Gastroesophageal sphincter (tissue), 4 donors: Measurements from ENCODE around the gene ANKS1B. TPM values are rescaled to one million over a fixed set of nuclear protein-coding genes. Genes with fewer than 3 reads are reported as not detected.
"Not testable (repeated sequence)": the region's sequence is repeated elsewhere in the genome, so short reads cannot be mapped to it uniquely, and the experiment has no call there.

Experiments used
- ATAC-seq: fragments of 150-250 bp; one replicate; pipeline ENCODE4 v1.9.1; 2016; ENCODE audit warnings: mild to moderate bottlenecking, moderate library complexity
- H3K27ac ChIP-seq, 4 donors: fragments of 200-600 bp; sonication (generic) in 3 of 4; 1 replicate in 3 of 4; 2 replicates in 1 of 4; pipeline ENCODE4 v1.5.1; 2016 to 2019
- H3K27me3 ChIP-seq: fragments of 200-600 bp; sonication (generic); one replicate; pipeline ENCODE4 v1.5.1; 2019
- H3K36me3 ChIP-seq, 2 donors: fragments of 200-600 bp; sonication (generic); one replicate each; pipeline ENCODE4 v1.5.1; 2019; ENCODE audit warnings: control low read depth in 1 of 2
- H3K4me1 ChIP-seq, 3 donors: fragments of 200-600 bp; sonication (generic); 1 replicate in 2 of 3; 2 replicates in 1 of 3; pipeline ENCODE4 v1.5.1; 2016 to 2019; ENCODE audit warnings: control low read depth in 2 of 3
- H3K4me3 ChIP-seq, 2 donors: fragments of 200-600 bp; sonication (generic); one replicate each; pipeline ENCODE4 v1.5.1; 2019; ENCODE audit warnings: mild to moderate bottlenecking in 1 of 2, moderate library complexity in 1 of 2
- H3K9me3 ChIP-seq, 3 donors: fragments of 200-600 bp; sonication (generic); one replicate each; pipeline ENCODE4 v1.5.1; 2017 to 2019; ENCODE audit warnings: control low read depth in 2 of 3
- CTCF ChIP-seq, 4 experiments: fragments of 200-600 bp in 2 of 4; fragments of 450-650 bp in 2 of 4; sonication (generic) in 1 of 4; IDR thresholded peaks; one replicate each; pipeline ENCODE4 v1.5.1; 2017 to 2019; ENCODE audit warnings: antibody characterized with exemption in 4 of 4, mild to moderate bottlenecking in 2 of 4, moderate library complexity in 2 of 4
- EP300 ChIP-seq: sonication (generic); formaldehyde crosslinking; IDR thresholded peaks from one replicate; pipeline ENCODE4 v1.6.1; 2017; ENCODE audit warnings: antibody characterized with exemption, mild to moderate bottlenecking
- POLR2A ChIP-seq, 2 donors: fragments of 450-650 bp; IDR thresholded peaks; one replicate each; pipeline ENCODE4 v1.6.1; 2017; ENCODE audit warnings: antibody characterized with exemption in 2 of 2, mild to moderate bottlenecking in 2 of 2, moderate library complexity in 1 of 2
- POLR2AphosphoS5 ChIP-seq: sonication (generic); formaldehyde crosslinking; IDR thresholded peaks from one replicate; pipeline ENCODE4 v1.6.1; 2017; ENCODE audit warnings: antibody characterized with exemption
- WGBS, 2 donors: methylation state at CpG; one replicate each; pipeline ENCODE4 v1.1.5; 2018; ENCODE audit warnings: low coverage in 1 of 2; 5-methylcytosine and 5-hydroxymethylcytosine counted together
- total RNA-seq, 4 donors: library from RNA; depleted of rRNA; stranded (reverse); fragments of >200 nt; gene quantifications; one replicate each; pipeline ENCODE4 v1.1.0, GENCODE V29; 2016

The ANKS1B gene
- total RNA-seq, 4 donors from 2014 or later = 9.9 to 31.1 (median 21.4) TPM

DNA sequence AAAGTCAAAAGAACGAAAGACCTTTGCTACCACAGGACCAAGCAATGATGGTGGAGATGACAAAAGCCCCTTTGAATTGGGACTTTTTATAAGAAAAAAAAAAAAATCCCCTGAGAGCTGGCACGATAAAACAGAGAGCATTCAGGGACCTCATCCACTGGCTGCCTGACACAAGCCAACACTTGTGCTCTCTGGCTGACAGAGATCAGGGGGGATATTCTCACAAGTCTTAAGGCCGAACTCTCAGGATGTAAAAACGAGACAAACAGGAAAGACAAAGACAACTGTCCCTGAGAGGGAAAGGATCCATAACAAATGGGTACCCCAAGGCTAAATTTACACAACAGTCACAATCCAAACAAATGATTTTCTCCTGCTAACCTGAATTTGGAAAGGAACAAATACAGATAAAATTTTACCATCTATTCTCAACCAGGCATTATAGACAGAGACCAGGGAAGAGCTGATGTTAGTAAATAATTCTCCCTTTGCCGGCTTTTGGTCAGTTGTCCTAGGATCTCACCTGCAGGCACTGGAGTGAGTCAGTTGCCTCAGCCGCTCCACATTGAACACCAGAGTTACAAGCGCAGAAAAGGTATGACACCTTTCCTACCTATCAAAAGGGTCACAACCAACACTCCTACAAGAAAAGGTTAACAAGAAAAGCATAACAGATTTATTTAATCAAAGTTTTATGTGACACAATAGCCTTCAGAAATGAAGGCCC lies 375.1 kb downstream of the ANKS1B start:
- no peak for TF ChIP-seq CTCF (IDR thresholded peaks at IDR 0.05)
- no peak for TF ChIP-seq EP300
- no peak for TF ChIP-seq POLR2AphosphoS5
- TF ChIP-seq POLR2A (IDR thresholded peaks at IDR 0.05) = no peak
- H3K4me1 ChIP-seq = no peaks in the 10 kb centered on the region
- no peaks in the 10 kb centered on the region for H3K9me3 ChIP-seq
- whole genome bisulfite sequencing, 2 donors = 70 to 72% methylated on average over 6 to 7 of the region's 7 CpGs
- H3K27me3 ChIP-seq = no peaks in the 10 kb centered on the region
- H3K4me3 ChIP-seq = no peak overlapping the region
- ATAC-seq = no peak
- H3K36me3 ChIP-seq = no peaks in the 10 kb centered on the region
- H3K27ac ChIP-seq = no peak overlapping the region

DNA sequence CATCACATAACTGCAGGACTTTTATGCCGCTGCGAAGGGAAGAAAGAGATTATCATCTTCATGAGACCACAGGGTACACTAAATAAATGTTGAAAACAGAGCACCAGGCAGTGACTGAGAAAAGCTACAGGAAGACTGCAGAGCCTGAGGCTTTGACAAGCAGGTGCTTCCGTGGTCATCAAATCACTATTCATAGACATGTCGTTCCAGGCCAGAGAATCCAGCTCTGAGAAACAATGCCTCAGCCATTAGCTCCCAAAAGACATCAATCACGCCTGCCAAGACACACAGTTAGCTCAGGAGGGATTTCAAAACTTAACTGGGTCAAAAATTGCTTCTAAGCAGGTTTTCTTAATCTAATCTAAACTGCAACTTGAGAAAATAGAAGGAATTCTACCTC lies 384.3 kb downstream of the ANKS1B start:
- Histone ChIP-seq H3K4me1 (no peaks in the 10 kb centered on the region), H3K4me3 (no peak overlapping the region), H3K27me3 (no peaks in the 10 kb centered on the region), H3K9me3 (no peaks in the 10 kb centered on the region), H3K36me3 (no peaks in the 10 kb centered on the region), H3K27ac (no peak overlapping the region)
- ATAC-seq = no peak
- WGBS, 2 donors = 29 to 67% methylated on average over 3 to 5 of the region's 5 CpGs
- TF ChIP-seq POLR2AphosphoS5 (no peak), EP300 (no peak), POLR2A (IDR thresholded peaks at IDR 0.05) (no peak), CTCF (IDR thresholded peaks at IDR 0.05) (no peak)

GRCh38 chr12:99598785-99599184 lies 386.0 kb downstream of the ANKS1B start:
- H3K9me3 ChIP-seq = no peaks in the 10 kb centered on the region
- TF ChIP-seq POLR2A (IDR thresholded peaks at IDR 0.05) = no peak
- H3K27ac ChIP-seq = no peak overlapping the region
- ATAC-seq = no peak
- no peaks in the 10 kb centered on the region for H3K27me3 ChIP-seq
- H3K4me1 ChIP-seq = no peaks in the 10 kb centered on the region
- H3K36me3 ChIP-seq = no peaks in the 10 kb centered on the region
- WGBS, 2 donors = 79 to 94% methylated on average over 2 of the region's 2 CpGs
- no peak overlapping the region for H3K4me3 ChIP-seq

GRCh38 chr12:99596762-99597161 lies 388.0 kb downstream of the ANKS1B start:
- Histone ChIP-seq H3K27me3 (no peaks in the 10 kb centered on the region), H3K9me3 (no peaks in the 10 kb centered on the region), H3K36me3 (no peaks in the 10 kb centered on the region), H3K27ac (no peak overlapping the region), H3K4me3 (no peak overlapping the region), H3K4me1 (no peaks in the 10 kb centered on the region)
- TF ChIP-seq POLR2A (IDR thresholded peaks at IDR 0.05) = no peak
- TF ChIP-seq CTCF (IDR thresholded peaks at IDR 0.05) = no peak
- TF ChIP-seq EP300 = no peak
- TF ChIP-seq POLR2AphosphoS5 = no peak
- WGBS, 2 donors = 92 to 93% methylated on average over 2 of the region's 2 CpGs
- ATAC-seq = no peak

DNA sequence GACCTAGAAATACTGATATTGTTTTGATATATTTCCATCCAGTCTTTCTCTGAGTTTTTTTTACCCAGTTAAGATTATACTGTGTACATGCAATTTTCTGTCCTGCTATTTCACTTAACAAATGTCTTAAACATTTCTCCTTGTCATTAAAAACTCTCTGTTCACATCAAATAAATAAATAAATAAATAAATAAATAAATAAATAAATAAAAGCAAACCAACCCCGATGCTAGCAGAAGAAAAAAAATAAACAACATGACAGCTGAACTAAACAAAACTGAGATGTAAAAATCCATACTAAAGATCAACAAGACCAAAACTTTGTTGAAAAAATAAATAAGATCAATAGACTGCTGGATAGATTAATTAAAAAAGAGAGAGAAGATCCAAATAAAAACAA lies 407.6 kb downstream of the ANKS1B start:
- not testable (repeated sequence) for H3K27me3 ChIP-seq, H3K4me3 ChIP-seq, H3K4me1 ChIP-seq, ATAC-seq, H3K9me3 ChIP-seq, H3K36me3 ChIP-seq, H3K27ac ChIP-seq
- 0 to 45% methylated on average over 1 of the region's 1 CpG for WGBS, 2 donors

GRCh38 chr12:99573980-99574379 lies 410.8 kb downstream of the ANKS1B start:
- Histone ChIP-seq H3K9me3 (peaks cover 0 to 2% (median 0%) of the 10 kb centered on the region in 3 donors), H3K27me3 (no peaks in the 10 kb centered on the region), H3K36me3 (no peaks in the 10 kb centered on the region), H3K27ac (no peak overlapping the region), H3K4me1 (no peaks in the 10 kb centered on the region), H3K4me3 (no peak overlapping the region)
- TF ChIP-seq POLR2AphosphoS5 = no peak
- TF ChIP-seq POLR2A (IDR thresholded peaks at IDR 0.05) = no peak
- no peak for TF ChIP-seq CTCF (IDR thresholded peaks at IDR 0.05)
- TF ChIP-seq EP300 = no peak
- ATAC-seq = no peak
- 83 to 94% methylated on average over 1 to 2 of the region's 2 CpGs for WGBS, 2 donors
